GM12891 (cell line): ENCODE measurements around the gene E2F6.

ENCODE experiments used
- POLR2A ChIP-seq: IDR thresholded peaks from 2 replicates; pipeline ENCODE4 v1.6.1; 2011; ENCODE audit warnings: low read depth, low read length, control low read depth
- SPI1 ChIP-seq: IDR thresholded peaks from 2 replicates; pipeline ENCODE4 v1.6.1; 2011; ENCODE audit warnings: low read depth, low read length, control low read depth
- TAF1 ChIP-seq: IDR thresholded peaks from 2 replicates; pipeline ENCODE4 v1.6.1; 2011; ENCODE audit warnings: low read depth, low read length, control low read depth

DNA sequence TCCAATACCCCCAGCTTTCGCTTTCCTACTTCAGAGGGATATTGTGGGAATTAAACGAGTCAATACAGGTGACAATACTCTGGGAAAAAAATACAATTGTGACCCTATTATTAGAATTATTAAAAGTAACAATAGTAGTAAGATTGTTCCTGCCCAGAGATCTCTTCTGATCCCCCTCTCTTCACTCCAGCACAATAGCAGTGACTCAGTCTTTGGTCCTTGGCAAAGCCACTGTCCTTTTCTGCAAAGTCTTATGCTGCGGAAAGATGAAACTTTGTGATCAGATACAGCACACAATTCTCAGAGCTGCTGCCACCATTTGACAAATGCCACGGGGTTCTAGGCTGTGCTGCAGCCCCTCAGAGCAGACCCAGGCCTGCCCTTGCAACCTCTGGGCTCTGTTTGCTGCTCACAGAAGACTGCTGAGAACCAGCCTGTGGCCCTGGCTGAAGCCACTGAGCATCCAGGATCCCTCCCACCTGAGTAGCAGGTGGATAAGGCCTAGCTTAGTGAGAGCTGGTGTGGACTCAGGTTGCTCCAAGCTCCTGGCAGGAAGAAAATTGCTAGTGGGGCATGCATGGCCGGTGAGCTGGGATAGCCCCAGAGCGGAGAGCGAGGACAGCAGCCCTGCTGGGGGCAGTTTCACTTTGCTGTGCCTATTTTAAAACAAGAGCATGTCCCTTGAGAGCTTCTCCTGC lies 61.4 kb downstream of the E2F6 start:
- TF ChIP-seq TAF1 = no peak
- no peak for TF ChIP-seq POLR2A
- TF ChIP-seq SPI1 = no peak
